HG02852 (cell line): ENCODE results near the gene NEK1.
"Not testable (repeated sequence)": the region's sequence is repeated elsewhere in the genome, so short reads cannot be mapped to it uniquely, and the experiment has no call there.

ENCODE experiments used
- ATAC-seq: cut with Tn5 transposase; IDR thresholded peaks from one replicate; pipeline ENCODE4 v1.9.1; 2021; ENCODE audit warnings: mild to moderate bottlenecking, moderate library complexity; ENCODE audit not compliant: unreplicated experiment

Gene NEK1

GRCh38 chr4:169499907-169500306, 112.5 kb downstream of the NEK1 start:
- ATAC-seq: not testable (repeated sequence)

DNA sequence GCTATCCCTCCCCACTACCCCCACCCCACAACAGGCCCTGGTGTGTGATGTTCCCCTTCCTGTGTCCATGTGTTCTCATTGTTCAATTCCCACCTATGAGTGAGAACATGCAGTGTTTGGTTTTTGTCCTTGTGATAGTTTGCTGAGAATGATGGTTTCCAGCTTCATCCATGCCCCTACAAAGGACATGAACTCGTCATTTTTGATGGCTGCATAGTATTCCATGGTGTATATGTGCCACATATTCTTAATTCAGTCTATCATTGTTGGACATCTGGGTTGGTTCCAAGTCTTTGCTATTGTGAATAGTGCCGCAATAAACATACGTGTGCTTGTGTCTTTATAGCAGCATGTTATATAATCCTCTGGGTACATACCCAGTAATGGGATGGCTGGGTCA, 118.1 kb downstream of the NEK1 start:
- ATAC-seq: not testable (repeated sequence)

DNA sequence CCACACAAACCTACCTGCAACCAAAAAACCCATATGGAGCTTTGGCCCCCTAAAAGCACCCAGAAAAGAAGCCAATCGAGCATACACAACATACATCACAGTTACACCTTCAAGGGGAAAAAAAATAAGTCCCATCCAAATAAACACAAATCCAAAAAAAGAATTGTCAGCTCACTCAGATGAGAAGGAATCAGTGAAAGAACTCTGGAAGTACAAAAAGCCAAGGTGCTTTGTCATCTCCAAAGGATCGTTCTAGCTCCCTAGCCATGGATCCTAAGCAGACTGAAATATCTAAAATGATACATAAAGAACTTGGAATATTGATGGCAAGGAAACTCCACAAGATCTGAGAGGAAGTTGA, 119.2 kb downstream of the NEK1 start:
- ATAC-seq: no peak

DNA sequence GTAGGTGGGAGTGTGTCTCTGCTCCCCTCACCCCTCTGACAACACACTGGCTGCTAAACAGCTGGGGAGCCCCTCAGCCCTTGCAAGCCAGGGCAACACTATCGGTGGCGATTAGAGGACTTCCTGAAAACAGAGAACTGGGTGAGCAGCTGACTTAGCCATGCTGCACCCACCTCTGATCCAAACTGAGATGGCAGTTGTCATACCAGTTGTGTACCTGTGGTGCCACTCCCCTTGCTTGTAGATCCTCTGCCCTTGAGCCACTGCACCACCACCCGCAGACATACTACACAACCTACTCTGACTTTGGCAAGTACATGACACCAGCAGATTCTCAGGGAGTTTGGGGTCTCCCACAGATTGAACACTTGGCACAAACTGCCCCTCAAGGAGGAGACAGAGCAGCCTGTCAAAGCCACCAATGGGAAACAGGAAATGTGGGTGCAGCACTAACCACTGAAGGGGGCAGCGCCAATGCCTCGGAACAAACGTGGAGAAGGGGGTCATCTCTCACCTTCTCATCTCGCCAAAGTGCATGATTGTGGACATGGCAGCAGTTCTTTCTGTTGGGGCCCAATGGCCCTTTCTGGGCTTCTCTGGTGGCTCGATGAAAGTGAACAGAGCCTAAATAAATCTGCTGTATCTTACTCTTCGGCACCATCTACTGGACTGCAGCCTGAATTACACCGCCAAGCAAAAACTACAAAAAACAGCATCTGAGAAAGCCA, 119.8 kb downstream of the NEK1 start:
- ATAC-seq: no peak

DNA sequence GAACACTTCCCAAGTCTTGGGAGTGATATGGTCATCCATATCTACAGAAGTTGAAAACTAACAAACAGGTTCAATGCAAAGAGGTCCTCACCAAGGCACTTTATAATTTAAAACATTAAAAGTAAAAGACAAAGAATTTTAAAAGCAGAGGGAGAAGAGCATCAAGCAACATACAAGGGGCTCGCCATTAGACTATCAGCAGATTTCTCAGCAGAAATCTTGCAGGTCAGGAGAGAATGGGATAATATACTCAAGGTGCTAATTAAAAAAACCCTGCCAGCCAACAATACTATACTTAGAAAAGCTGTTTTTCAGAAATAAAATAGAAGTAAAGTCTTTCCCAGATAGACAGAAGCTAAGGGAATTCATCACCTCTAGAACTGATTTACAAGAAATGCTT, 121.2 kb downstream of the NEK1 start:
- ATAC-seq: no peak

DNA sequence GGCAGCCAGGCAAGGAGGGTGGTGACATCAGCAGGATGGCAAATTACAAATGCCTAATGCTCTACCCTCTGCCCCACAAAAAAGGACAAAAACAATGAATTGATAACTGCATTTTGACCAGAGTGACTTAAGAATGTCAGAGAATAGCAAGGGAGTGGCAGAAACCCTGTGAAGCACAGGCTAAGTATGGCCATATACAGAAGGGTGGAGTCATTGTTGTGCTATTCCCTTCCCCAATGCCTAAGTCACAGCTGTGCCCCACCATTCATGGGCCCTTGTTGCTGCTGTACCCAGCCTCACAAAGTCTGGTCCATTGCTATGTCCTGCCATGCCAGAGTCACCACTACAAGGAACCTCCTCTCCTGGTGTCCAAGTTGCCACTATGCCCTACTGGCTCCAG, 123.1 kb downstream of the NEK1 start:
- no peak for ATAC-seq

GRCh38 chr4:169485791-169486742, 126.3 kb downstream of the NEK1 start:
- ATAC-seq: peak; percentile 82

GRCh38 chr4:169485086-169485485, 127.3 kb downstream of the NEK1 start:
- ATAC-seq: no peak

DNA sequence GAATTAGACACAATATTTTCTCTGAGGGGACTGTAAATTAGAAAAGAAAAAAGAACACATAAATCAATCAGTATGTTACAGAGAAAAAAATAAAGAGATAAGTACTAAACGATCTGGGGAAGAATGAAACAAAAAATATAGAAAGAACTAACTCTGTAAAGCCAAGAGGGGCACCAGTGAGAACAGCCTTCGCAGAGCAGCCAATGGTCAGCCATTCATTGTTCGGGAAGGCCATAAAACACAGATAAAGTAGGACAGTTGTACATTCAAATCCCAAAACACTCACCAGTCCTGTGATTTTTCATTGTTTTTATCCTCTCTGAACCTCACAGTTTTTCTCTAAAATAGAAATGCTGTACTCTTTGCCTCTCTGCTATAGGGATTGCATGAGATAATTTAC, 127.9 kb downstream of the NEK1 start:
- ATAC-seq: no peak

- ATAC-seq: no peak
Measured at GRCh38 chr4:169464080-169464479, 148.3 kb downstream of the NEK1 start.

GRCh38 chr4:169460081-169460480, 152.3 kb downstream of the NEK1 start:
- ATAC-seq: no peak

- no peak for ATAC-seq
Measured at GRCh38 chr4:169458575-169458974, 153.8 kb downstream of the NEK1 start.

GRCh38 chr4:169452644-169453043, 159.7 kb downstream of the NEK1 start:
- ATAC-seq: not testable (repeated sequence)

GRCh38 chr4:169448935-169449334, 163.4 kb downstream of the NEK1 start:
- not testable (repeated sequence) for ATAC-seq

DNA sequence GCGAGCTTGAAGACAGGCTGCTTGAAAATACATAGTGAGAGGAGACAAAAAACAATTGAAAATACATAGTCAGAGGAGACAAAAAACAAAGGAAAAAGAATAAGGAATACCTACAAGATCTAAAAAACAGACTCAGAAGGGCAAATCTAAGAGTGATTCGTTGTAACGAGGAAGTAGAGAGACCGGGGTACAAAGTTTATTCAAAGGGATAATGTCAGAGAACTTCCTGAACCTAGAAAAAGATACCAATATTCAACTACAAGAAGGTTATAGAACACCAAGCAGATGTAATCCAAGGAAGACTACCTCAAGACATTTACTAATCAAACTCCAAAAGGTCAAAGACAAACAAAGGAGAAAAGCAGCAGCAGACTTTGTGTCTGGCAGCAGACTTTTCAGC, 165.6 kb downstream of the NEK1 start:
- no peak for ATAC-seq

DNA sequence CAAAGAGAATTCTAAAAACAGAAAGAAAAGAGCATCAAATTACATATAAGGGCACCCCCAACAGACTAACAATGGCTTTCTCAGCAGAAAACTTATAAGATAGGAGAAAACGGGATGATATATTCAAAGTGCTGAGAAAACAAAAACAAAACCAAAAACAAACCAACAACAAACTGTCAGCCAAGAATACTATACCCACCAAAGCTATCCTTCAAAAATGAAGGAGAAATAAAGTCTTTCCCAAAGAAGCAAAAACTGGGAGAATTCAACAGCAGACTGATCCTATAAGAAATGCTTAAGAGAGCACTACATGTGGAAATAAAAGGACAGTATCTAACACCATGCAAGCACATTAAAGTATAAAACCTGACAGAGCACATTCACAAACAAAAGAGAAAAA, 168.6 kb downstream of the NEK1 start:
- ATAC-seq: no peak

DNA sequence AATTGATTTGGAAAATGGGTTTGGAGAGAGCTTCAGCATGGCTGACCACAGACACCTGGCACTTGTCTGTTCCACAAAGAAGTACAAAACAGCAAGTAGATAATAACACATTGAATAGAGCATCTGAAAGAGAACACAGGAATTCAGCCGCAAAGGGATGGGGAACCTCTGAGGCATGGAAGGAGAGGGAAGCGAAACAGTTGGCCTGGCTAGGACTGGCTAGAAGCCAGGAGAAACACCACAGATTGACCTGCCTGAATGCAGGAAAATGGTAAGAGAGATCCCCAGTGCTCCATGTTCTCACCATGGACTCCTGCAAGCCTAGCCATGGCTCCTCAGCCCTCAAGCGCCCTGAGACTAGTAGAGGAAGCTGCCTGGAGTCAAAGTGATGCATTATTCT, 171.9 kb downstream of the NEK1 start:
- no peak for ATAC-seq

GRCh38 chr4:169439244-169439643, 173.1 kb downstream of the NEK1 start:
- ATAC-seq: no peak

DNA sequence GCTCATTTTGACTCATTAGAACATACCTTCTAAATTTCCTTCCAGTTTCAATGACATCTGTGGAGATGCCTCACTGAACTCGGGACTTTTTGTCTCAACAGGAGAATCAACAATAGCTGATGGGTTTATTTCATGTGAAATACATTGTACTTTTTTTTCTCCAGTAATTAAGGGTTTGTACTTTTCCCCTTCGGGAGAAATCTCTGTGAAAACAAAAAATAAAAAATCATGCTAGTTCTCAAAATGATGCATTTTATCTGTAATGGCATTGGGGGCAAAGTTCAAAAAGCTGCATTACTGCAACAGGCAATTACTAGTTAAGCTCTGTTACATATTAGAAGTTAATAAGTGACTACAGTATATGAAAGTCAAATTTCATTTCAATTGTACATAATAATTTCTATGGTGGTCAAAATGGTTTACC, 174.3 kb downstream of the NEK1 start:
- ATAC-seq: peak; percentile 57

GRCh38 chr4:169437299-169438047, 174.9 kb downstream of the NEK1 start:
- ATAC-seq: peak; percentile 93

GRCh38 chr4:169436734-169437133, 175.6 kb downstream of the NEK1 start:
- ATAC-seq: no peak
